Mammary microvascular endothelial cell (primary cell): ENCODE data around the gene ZNF677. TPM values are rescaled to one million over a fixed set of nuclear protein-coding genes. Genes with fewer than 3 reads are reported as not detected.

ENCODE experiments used
- total RNA-seq: library from RNA; depleted of rRNA; stranded (reverse); fragments of >200 nt; gene quantifications from 2 replicates; pipeline ENCODE4 v1.2.3, GENCODE V29; 2015

The ZNF677 gene
- 11.7 and 15.5 TPM in 2 replicates for total RNA-seq

GRCh38 chr19:53254411-53255341 is at the start of gene ZNF677:
ZNF677 (minus strand) TSS chr19:53254873; CDS start chr19:53251550, 3,323 bp downstream.

GRCh38 chr19:53267623-53268022 is 12.9 kb upstream of the ZNF677 start, which contains the start of gene VN1R4:
VN1R4 (minus strand) TSS chr19:53267723; CDS start chr19:53267665, 58 bp downstream.

GRCh38 chr19:53257715-53258342 is 3.2 kb upstream of the ZNF677 start, which contains the start of gene VN1R2:
VN1R2 (plus strand) TSS chr19:53258292; CDS start chr19:53258376, 84 bp downstream.

DNA sequence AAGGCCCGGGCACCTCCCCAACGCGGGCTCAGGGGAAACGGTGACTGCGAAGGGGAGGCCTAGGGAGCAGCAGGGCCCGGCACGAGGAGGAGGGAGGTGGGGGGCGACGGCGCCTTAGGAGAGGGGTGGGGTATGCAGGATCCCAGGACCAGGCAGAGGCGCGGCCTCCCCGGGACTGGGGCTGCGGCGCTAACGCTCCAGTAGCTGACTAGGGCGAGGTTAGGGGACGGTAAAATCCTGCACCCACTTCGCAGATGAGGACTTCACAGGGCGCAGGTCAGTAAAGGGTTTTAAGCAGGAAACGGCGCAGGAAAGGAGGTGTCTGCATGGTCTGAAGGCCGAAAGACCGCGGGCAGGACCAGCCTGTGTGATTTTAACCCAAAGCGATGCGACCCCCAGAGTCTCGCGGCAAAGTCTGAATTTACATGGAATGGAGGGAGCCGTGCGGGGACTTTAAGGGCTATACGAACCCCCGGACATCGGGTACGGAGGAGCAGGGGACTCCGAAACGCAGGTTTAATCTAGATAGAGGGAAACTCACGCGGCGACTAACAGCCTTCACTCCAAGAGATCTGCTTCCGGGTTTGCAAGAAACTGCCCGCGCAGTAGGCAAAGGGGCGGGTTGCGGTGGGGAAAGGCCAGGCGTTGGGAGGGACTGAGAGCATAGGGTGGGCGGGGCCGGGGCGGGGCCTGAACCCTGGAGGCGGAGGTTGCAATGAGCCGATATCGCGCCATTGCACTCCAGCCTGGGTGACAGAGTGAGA is 61.7 kb downstream of the ZNF677 start, which contains the start of gene ZNF665:
Gene ZNF665 (minus strand): TSS at position 588 of the 764 bp plus-strand sequence. CDS start 10,460 bp downstream, outside the sequence.

Other genes with a start within 250 kb of the ZNF677 start
- gene ERVV-1, start 241.0 kb downstream of the ZNF677 start, total RNA-seq, result not detected in 2 replicates
- gene ERVV-2, start 210.1 kb downstream of the ZNF677 start, total RNA-seq, result not detected in 2 replicates
- 13.2 and 17.8 TPM in 2 replicates for gene ZNF160, start 151.5 kb downstream of the ZNF677 start, total RNA-seq
- 4.8 and 5.3 TPM in 2 replicates for gene ZNF415, start 122.0 kb downstream of the ZNF677 start, total RNA-seq
- gene ZNF347, start 95.8 kb downstream of the ZNF677 start, total RNA-seq, result 10.1 and 10.6 TPM in 2 replicates
- 1.7 and 6.7 TPM in 2 replicates for gene ZNF665, start 61.5 kb downstream of the ZNF677 start, total RNA-seq
- gene VN1R2, start 3.4 kb upstream of the ZNF677 start, total RNA-seq, result not detected in 2 replicates
- gene VN1R4, start 12.8 kb upstream of the ZNF677 start, total RNA-seq, result not detected in 2 replicates
- gene ZNF845, start 78.9 kb upstream of the ZNF677 start, total RNA-seq, result 5.1 and 6.3 TPM in 2 replicates
- gene ZNF525, start 110.8 kb upstream of the ZNF677 start, total RNA-seq, result 3.3 and 4.2 TPM in 2 replicates
- gene ZNF765, start 140.3 kb upstream of the ZNF677 start, total RNA-seq, result 6.8 and 9.0 TPM in 2 replicates
- gene ZNF761, start 177.1 kb upstream of the ZNF677 start, total RNA-seq, result 7.0 TPM in 2 replicates
- 1.9 and 3.8 TPM in 2 replicates for gene ZNF813, start 212.9 kb upstream of the ZNF677 start, total RNA-seq